ENCODE measurements around the gene NTM. TPM values are rescaled to one million over a fixed set of nuclear protein-coding genes. Genes with fewer than 3 reads are reported as not detected.

Gene NTM
- total and polyA plus RNA-seq, 12 donors: 0.26 to 11.5 (median 4.0) TPM

- no peaks in the 10 kb centered on the region for H3K27me3 ChIP-seq
- intact Hi-C loops (cut with DNase I): no loop called here
- DNase-seq: no peak
- 75 to 83% (median 82%) methylated on average over 9 of the region's 9 CpGs for WGBS, 4 donors
- TF ChIP-seq CTCF (IDR thresholded peaks at IDR 0.05) (no peak), POLR2A (IDR thresholded peaks at IDR 0.05) (no peak)
- no peak overlapping the region for H3K4me3 ChIP-seq
- H3K27ac ChIP-seq: no peak overlapping the region
- no peaks in the 10 kb centered on the region for H3K4me1 ChIP-seq (replicated peaks in 1 of 2)
- H3K36me3 ChIP-seq (replicated peaks in 1 of 2): no peaks in the 10 kb centered on the region
- H3K9me3 ChIP-seq (replicated peaks in 1 of 3): no peaks in the 10 kb centered on the region
Observed at GRCh38 chr11:131404010-131404409, 33.6 kb downstream of the NTM start.

GRCh38 chr11:131408025-131408640, 37.7 kb downstream of the NTM start:
- H3K4me1 ChIP-seq (replicated peaks in 1 of 2): no peaks in the 10 kb centered on the region
- no peaks in the 10 kb centered on the region for H3K9me3 ChIP-seq (replicated peaks in 1 of 3)
- DNase-seq: peak; percentile 24 to 67 (median 37)
- intact Hi-C loops (cut with DNase I): no loop called here
- TF ChIP-seq POLR2A (IDR thresholded peaks at IDR 0.05) (no peak), CTCF (IDR thresholded peaks at IDR 0.05) (peak in 5 of 6 experiments; percentile 29 to 48 (median 36))
- WGBS, 4 donors: 29 to 51% (median 36%) methylated on average over 5 of the region's 5 CpGs
- no peak overlapping the region for H3K27ac ChIP-seq
- no peak overlapping the region for H3K4me3 ChIP-seq
- no peaks in the 10 kb centered on the region for H3K27me3 ChIP-seq
- no peaks in the 10 kb centered on the region for H3K36me3 ChIP-seq (replicated peaks in 1 of 2)

- Histone ChIP-seq H3K4me3 (no peak overlapping the region), H3K36me3 (replicated peaks in 1 of 2) (no peaks in the 10 kb centered on the region), H3K27me3 (no peaks in the 10 kb centered on the region), H3K9me3 (replicated peaks in 1 of 3) (no peaks in the 10 kb centered on the region), H3K27ac (no peak overlapping the region), H3K4me1 (replicated peaks in 1 of 2) (no peaks in the 10 kb centered on the region)
- TF ChIP-seq CTCF (IDR thresholded peaks at IDR 0.05) (no peak), POLR2A (IDR thresholded peaks at IDR 0.05) (no peak)
- no peak for DNase-seq
- WGBS, 4 donors: 56 to 61% (median 58%) methylated on average over 8 of the region's 8 CpGs
- intact Hi-C loops (cut with DNase I): no loop called here
Observed at GRCh38 chr11:131409345-131409744, 38.9 kb downstream of the NTM start.

GRCh38 chr11:131411636-131412035, 41.2 kb downstream of the NTM start:
- Histone ChIP-seq H3K4me1 (replicated peaks in 1 of 2) (no peaks in the 10 kb centered on the region), H3K27ac (no peak overlapping the region), H3K9me3 (replicated peaks in 1 of 3) (no peaks in the 10 kb centered on the region), H3K4me3 (no peak overlapping the region), H3K27me3 (no peaks in the 10 kb centered on the region), H3K36me3 (replicated peaks in 1 of 2) (no peaks in the 10 kb centered on the region)
- DNase-seq: no peak
- TF ChIP-seq CTCF (IDR thresholded peaks at IDR 0.05): no peak
- TF ChIP-seq POLR2A (IDR thresholded peaks at IDR 0.05): no peak
- WGBS, 4 donors: 75 to 81% (median 79%) methylated on average over 6 of the region's 6 CpGs
- intact Hi-C loops (cut with DNase I): no loop called here

All from adrenal gland (tissue), 12 donors.